HG03135 (cell line): Measurements from ENCODE around the gene RGS7.
"Not testable (repeated sequence)": the region's sequence is repeated elsewhere in the genome, so short reads cannot be mapped to it uniquely, and the experiment has no call there.

Experiments used
- ATAC-seq: cut with Tn5 transposase; IDR thresholded peaks from one replicate; pipeline ENCODE4 v1.9.1; 2021; ENCODE audit warnings: mild to moderate bottlenecking, moderate library complexity; ENCODE audit not compliant: unreplicated experiment

The RGS7 gene

GRCh38 chr1:241215203-241215602 is 141.8 kb downstream of the RGS7 start:
- no peak for ATAC-seq

- no peak for ATAC-seq
These were observed 143.9 kb downstream of the RGS7 start for GRCh38 chr1:241213139-241213538.

GRCh38 chr1:241212628-241213027 is 144.4 kb downstream of the RGS7 start:
- no peak for ATAC-seq

GRCh38 chr1:241208910-241209379 is 148.1 kb downstream of the RGS7 start:
- no peak for ATAC-seq

- ATAC-seq: no peak
These were observed 153.2 kb downstream of the RGS7 start for GRCh38 chr1:241203817-241204216.

GRCh38 chr1:241202401-241202800 is 154.6 kb downstream of the RGS7 start:
- ATAC-seq: no peak

GRCh38 chr1:241186716-241187115 is 170.3 kb downstream of the RGS7 start:
- ATAC-seq: no peak

GRCh38 chr1:241181971-241182370 is 175.0 kb downstream of the RGS7 start:
- no peak for ATAC-seq

GRCh38 chr1:241181471-241181870 is 175.5 kb downstream of the RGS7 start:
- no peak for ATAC-seq

GRCh38 chr1:241180569-241180968 is 176.4 kb downstream of the RGS7 start:
- ATAC-seq: no peak

GRCh38 chr1:241177660-241178059 is 179.3 kb downstream of the RGS7 start:
- no peak for ATAC-seq

- ATAC-seq: no peak
These were observed 184.5 kb downstream of the RGS7 start for GRCh38 chr1:241172486-241172885.

- no peak for ATAC-seq
These were observed 185.0 kb downstream of the RGS7 start for GRCh38 chr1:241171991-241172390.

- ATAC-seq: no peak
These were observed 189.8 kb downstream of the RGS7 start for GRCh38 chr1:241167121-241167630.

- no peak for ATAC-seq
These were observed 190.4 kb downstream of the RGS7 start for GRCh38 chr1:241166625-241167024.

GRCh38 chr1:241165256-241165655 is 191.7 kb downstream of the RGS7 start:
- ATAC-seq: not testable (repeated sequence)

GRCh38 chr1:241163363-241163762 is 193.6 kb downstream of the RGS7 start:
- ATAC-seq: no peak

GRCh38 chr1:241161188-241161689 is 195.8 kb downstream of the RGS7 start:
- no peak for ATAC-seq

- no peak for ATAC-seq
These were observed 199.6 kb downstream of the RGS7 start for GRCh38 chr1:241157435-241157834.

GRCh38 chr1:241156231-241156965 is 200.6 kb downstream of the RGS7 start:
- no peak for ATAC-seq

- no peak for ATAC-seq
These were observed 211.1 kb downstream of the RGS7 start for GRCh38 chr1:241145881-241146280.

- no peak for ATAC-seq
These were observed 213.1 kb downstream of the RGS7 start for GRCh38 chr1:241143765-241144442.
